GM21737 (cell line): ENCODE data around the gene CBFA2T3.
"Not testable (repeated sequence)": the region's sequence is repeated elsewhere in the genome, so short reads cannot be mapped to it uniquely, and the experiment has no call there.

Experiments
- ATAC-seq: cut with Tn5 transposase; IDR thresholded peaks from one replicate; pipeline ENCODE4 v1.9.1; 2021; ENCODE audit warnings: mild to moderate bottlenecking, moderate library complexity; ENCODE audit not compliant: unreplicated experiment

Gene CBFA2T3

DNA sequence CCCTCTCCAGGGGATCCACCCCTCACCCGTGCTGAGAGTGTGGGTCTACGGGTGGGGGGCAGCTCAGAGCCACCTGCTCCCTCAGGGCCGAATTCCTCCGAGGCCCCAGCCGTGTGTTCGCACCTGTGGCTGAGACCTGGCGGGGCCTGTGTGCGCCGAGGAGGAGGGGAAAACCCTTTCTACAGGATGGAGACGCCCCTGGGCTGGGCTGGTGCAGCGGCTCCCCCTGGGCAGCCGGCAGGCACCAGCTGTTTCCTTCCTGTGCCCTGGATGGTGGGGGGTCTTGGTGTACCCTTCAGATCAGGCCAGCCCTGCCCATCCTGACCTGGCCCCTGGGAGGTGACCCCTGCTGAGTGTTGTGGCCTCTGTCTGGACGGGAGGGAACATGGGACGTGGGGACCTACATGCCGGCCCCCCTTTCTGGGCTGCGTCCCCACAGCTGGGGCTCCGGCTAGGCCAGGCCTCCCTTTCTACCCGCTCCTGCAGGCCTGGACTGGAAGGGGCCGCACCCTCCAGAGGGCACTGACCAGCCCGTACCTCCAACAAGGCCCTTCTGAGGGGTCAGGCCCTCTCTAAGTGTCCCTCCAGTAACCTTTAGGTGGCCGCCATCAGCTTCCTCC lies 82.2 kb downstream of the CBFA2T3 start:
- ATAC-seq = no peak

DNA sequence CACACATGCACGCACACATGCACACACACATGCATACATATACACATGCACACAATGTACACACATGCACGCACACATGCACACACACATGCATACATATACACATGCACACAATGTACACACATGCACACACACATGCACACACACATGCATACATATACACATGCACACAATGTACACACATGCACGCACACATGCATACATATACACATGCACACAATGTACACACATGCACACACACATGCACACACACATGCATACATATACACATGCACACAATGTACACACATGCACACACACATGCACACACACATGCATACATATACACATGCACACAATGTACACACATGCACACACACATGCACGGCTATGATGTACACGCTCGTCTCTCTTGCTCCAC lies 82.7 kb downstream of the CBFA2T3 start:
- not testable (repeated sequence) for ATAC-seq

DNA sequence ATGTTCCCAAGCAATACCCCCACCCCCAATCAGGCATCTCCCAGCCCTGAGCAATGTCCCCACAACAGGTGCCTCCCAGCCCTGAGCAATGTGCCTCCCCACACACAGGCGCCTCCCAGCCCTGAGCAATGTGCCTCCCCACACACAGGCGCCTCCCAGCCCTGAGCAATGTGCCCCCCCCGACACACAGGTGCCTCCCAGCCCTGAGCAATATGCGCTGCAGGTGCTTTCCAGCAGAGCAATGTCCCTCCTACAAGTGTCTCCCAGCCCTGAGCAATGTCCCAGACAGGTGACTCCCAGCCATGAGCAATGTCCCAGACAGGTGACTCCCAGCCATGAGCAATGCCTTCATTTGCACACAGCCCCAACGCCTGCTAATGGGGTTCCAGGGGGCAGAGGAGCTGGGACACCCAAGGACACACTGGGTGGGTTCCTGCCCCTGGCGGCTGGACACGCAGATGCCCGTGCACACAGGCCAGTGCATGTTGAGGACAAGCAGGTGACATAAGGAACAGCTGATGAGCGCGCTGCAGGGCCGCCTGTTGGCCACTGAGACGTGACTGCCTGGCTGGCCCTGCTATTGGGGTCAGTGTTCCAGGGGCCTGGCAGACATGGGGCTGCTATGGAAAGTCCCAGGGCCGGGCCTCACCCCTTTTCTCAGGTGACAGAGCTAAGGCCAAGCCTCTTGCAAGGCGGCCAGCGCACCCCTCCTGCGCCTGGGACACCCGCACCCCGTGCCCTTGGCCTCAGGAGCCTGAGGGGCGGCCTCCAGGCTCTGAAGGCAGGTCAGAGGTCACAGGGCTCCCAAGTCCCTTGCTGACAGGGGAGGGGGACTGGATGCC lies 83.7 kb downstream of the CBFA2T3 start:
- no peak for ATAC-seq

DNA sequence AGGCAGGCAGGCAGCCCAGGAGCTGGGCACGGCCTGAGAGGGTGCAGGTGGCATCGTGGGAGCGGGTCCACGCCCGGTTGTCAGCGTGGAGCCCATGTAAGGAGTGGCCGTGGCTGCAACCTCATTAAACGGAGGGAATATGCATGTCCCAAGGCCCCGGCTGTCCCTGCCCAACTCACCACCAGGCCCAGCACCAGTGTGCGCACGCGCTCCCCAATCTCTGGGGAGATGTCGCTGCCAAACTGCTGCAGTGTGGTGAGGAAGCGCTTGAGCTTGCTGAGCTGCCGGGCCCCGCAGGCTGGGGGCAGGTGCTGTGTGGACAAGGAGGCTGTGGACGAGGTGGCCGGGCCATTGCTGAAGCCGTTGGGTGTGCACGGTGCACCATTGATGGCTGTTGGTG lies 84.9 kb downstream of the CBFA2T3 start:
- ATAC-seq = no peak

DNA sequence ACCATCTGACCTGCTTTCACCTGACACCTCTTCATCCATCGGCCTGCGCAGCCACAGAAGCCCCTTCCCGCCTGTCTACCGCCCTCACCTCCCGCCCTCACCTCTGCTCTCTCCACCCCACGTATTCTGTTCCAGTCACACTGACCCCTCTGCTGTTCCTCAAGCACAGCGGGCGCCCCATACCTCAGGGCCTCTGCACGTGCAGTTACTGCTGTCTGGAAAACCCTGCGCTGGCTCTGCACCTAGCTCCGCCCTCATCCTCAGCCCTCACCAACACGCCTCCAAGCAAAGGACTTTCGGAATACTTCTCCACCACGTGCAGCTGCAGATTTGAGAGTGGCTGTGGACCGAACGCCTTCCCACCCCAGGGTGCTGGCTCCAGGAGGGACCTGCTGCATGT lies 85.9 kb downstream of the CBFA2T3 start:
- ATAC-seq = no peak

DNA sequence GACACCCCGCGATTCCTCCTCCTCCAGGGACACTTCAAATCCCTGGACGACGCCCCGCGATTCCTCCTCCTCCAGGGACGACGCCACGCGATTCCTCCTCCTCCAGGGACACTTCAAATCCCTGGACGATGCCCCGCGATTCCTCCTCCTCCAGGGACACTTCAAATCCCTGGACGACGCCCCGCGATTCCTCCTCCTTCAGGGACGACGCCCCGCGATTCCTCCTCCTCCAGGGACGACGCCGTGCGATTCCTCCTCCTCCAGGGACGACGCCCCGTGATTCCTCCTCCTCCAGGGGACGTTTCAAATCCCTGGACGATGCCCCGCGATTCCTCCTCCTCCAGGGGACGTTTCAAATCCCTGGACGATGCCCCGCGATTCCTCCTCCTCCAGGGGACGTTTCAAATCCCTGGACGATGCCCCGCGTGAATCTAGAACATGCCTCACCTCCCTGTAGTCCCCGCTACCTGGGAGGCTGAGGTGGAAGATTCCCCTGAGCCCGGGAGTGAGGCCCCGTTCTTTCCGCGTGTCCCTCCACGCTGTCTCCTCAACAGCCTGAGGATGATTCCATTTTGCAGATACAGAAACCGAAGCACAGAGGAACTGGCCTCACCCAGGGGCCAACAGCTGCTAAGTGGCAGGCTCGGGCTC lies 87.2 kb downstream of the CBFA2T3 start:
- not testable (repeated sequence) for ATAC-seq

DNA sequence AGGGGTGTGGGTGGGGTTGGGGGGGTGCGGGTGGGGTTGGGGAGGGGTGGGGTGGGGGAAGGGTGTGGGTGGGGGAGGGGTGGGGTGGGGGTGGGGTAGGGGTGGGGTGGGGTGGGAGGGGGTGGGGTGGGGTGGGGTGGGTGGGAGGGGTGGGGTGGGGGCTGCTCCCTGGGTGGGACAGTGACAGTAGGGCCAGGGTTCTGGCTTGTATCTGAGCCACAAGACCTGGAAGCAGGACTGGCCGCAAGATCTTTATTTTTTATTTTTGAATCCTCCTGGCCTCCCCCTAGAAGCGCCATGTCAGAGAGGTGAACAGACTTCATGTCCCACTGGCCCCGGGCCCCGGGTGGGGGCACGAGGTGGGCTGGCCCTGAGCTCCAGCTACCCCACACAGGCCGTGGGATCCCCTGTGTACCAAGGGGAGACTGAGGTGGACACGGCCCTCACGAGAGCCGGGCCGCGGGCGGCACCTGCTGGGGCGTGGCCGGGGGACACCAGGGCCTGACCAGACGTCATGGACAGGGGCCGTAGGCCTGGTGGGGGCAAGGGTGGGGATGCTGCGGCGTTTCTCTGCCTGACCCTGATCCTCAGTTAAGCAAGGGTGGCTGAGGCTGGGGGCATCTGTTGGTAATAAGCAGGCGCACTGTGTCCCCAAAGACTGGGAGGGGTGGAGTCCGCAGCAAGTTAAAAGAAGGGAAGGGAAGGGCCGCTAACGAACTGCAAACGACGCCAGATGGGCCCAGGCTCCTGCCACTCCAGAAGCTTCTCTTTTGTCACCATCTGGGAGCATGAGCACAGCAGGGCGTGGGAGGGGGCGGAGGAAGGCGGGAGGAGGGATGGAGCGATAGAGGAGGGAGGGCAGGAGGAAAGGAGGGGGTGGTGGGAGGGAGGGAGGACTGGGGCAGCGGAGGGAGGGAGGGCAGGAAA lies 88.3 kb downstream of the CBFA2T3 start:
- ATAC-seq = no peak

DNA sequence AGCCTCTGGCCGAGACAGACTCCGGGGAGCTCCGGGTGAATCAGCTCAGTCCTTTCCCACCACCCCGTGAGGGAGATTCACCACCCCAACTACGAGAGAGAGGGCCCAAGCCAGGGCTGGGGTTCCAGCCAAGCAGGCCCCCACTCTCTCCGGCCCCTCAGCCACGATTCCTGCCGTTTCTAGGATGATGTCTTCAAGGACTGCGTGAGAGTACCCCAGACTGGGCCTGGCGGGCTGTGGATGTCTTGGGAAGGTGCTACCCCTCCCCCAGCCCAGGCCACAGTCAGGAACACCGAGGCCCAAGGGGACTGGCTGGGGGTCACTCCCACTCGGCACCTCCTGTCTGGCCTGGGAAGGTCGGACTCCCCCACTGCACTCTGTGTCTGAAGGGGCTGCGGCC lies 89.0 kb downstream of the CBFA2T3 start:
- no peak for ATAC-seq

DNA sequence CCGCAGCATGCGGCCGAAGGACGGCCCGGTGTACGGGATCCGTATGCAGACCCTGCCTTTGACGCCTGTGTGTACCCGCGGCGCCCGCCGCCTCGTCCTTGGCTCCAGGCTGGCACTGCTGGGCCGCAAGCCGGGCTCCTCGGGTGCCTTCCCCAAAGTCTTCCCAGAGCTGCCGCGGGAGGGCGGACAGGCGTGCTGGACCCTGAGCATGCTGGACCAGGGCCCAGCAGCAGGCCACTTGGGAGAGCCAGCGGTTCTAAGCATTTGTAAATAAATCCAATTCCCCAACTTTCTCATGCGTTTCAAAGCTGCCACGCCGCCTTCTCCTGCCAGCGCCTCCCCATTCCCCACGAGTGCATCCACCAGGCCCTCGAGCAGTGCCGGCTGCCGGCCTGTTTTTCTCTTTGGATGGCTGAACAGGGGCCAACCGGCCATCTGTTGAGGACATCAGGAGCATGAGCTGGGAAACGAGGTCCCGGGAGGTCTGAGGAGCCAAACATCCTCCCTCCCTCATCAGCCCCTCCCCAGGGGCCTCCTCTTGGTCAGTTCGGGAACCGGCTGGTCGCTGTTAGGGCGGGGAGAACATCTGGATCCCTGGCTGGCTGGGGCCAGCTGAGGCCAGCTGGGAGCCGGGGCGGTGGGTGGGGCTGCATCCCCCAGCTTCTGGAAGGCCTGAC lies 90.0 kb downstream of the CBFA2T3 start:
- no peak for ATAC-seq

DNA sequence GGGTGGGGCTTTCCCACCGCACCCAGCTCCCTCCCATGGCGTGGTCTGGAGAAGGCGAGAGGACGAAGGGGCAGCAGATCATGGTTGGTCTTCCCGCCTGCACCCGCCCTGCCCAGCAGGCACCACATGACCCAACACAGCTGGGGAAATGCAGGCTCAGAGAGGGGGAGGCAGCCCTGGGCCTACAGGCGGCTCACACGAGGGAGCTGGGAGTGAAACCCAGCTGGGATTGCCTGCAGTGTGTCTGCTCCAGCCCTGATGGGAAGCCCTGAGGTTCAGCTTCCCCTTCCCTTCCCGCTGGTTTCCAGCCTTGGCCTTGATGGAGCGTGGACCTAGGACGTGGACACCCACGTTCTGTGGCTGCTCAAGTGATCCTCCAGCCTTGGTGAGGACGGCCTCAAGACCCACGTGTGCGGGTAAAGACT lies 90.6 kb downstream of the CBFA2T3 start:
- no peak for ATAC-seq

DNA sequence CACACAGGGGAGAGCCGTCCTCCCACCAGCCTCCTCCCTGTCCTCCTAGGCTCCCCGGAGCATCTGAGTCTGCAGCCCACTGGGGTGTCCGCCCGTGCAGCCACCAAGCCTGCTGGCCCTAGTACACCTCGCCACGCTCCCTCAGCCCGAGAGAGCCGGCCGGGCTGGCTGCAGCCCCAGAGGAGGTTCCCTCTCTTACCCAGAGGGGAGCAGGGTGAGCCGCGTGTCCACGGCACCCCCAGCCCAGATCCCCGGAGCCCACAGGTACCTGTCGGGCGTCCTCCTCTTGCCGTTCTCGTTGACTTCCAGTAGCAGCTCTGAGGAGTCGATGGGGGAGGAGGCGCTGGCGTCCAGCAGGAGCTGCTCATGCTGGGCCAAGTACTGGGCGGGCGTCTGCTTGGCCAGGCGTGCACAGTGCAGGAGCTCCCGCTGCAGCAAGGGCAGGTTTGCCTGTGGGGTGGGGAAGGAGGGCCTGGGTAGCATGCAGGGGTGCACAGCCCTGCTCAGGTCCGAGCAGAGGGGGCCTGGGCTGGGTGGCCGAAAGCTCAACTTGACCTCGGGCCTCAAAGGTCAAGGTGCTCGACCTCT lies 91.2 kb downstream of the CBFA2T3 start:
- no peak for ATAC-seq

DNA sequence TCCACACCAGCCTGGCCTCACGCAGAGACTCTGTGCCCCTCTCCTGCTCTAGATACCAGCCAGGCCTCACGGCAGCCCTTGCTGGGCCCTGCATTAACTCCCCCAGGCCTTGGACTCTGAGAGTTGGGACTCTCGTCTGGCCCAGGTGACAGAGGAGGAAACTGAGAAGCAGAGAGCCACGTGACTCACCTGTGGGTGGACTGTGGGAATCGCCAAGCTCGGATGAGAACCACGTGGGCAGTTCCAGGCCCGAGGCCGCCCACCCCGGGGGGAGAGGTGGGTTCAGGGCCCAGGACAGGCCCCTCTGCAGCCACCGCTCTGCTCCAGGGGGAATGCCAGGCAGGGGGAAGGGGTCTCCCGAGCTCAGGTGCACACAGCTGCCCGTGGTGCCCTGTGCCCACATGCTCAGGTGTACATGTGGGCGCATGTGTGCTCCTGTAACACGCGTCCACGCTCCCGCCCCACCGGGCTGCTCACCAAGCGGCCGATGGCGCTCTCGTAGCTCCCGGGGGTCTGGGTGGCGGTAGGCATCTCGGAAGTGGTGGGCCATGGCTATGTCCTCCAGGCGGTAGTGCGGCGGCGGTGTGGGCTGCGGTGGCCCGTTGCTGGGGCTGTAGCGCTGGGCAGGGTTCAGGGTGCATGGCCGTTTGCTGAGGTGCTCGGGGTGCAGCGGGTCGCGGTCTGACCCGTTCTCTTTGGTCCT lies 92.3 kb downstream of the CBFA2T3 start:
- ATAC-seq = no peak

DNA sequence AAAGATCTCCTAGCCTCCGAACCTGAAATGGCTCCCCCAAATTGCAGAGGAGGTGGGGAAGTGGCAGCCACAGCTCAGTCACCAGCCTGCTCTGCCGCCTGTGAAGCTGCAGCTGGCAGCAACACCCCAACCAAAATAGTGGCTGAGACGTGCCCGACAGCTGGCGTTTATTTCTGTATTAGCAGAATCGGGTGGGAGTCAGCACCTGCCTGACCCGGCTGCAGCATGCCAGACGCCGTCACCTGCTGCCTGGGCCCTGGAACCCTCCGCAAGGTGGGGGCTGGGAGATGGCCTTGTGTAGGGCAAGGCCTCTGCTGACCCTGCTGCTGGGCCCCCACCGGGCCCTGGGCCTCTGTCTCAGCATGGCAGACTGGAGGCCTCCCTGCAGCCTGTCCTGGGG lies 93.1 kb downstream of the CBFA2T3 start:
- no peak for ATAC-seq

DNA sequence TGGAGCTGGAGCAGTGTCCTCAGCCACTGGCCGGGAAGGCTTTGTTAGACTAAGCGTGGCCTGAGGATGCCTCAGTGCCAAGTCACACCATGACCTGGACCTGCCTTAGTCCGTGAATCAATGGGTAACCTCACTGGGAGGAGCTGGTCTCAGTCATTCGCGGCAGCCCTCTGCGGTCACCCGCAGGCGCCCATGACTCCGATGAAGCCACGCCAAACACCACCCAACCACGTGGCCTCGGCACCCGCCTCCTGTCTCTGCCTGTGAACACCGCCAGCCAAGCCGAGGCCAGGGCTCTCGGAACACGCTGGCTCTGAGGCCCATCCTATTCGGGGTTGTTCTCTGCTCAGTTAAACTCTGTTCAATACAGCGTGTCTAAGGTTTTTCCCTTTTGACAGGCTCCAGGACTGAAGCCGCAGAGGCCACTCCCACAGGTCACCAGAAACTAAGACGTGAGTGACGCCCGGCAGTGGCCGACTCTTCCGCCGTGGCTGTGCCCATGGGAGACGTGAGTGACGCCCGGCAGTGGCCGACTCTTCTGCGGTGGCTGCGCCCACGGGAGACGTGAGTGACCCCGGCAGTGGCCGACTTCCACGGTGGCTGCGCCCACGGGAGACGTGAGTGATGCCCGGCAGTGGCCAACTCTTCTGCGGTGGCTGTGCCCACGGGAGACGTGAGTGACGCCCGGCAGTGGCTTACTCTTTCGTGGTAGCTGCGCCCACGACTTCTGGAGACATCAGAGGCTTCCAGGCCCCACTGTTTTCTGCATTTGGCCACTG lies 93.7 kb downstream of the CBFA2T3 start:
- no peak for ATAC-seq

DNA sequence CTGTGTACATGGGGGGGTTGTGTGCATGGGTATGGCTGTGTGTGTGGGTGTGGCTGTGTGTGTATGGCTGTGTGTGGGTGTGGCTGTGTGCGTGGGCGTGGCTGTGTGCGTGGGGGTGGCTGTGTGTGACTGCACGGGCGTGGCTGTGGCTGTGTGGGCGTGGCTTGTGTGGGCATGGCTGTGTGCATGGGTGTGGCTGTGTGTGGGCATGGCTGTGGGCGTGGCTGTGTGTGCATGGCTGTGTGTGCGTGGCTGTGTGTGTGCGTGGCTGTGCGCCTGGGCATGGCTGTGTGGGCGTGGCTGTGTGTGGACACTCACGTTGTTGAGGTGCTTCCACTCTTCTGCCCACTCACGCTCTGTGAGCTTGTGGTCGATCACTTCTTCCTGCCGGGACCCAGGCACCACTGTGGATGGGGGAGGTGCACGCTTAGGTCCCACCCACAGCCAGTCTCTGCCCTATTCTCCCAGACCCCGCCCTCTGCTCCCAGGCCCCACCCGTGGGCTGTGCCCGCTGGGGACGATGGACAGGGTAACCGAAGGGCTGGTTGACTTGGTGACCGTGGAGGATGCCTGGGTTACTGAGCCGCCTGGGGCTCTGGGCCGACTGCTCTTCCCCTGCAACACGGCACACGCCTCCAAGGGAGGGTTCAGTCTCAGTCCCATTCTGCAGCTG lies 94.5 kb downstream of the CBFA2T3 start:
- ATAC-seq = no peak

DNA sequence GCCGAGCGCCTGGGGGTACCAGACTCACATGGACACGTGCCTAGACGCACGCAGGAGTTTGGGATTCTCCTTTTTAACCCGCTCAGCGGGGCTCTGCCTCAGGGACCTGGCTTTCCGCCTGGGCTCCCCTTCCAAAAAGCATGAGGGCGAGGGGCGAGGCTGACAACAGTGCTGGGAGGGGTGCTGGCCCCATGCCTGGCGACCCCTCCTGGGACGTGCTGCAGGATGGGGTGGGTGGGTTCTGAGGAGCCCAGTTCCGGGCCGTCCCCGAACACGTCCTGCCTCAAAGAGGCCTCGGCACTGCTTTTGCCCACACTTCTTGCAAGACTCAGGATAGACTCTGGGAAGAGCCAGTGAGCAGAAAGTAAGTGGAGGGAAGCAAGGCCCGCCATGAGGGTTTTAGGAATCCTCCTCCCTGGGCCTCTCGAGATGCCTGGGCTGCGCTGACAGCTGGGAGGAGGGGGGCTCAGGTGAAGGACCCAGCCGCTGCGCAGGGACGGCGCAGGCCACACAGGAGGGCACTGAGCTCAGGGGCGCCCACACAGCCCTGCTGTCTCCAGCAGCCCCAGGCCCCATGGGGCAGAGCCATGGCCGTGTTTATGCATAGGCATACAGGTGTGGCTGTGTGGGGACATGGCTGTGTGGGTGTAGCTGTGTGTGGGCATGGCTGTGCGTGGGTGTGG lies 95.2 kb downstream of the CBFA2T3 start:
- ATAC-seq = no peak

DNA sequence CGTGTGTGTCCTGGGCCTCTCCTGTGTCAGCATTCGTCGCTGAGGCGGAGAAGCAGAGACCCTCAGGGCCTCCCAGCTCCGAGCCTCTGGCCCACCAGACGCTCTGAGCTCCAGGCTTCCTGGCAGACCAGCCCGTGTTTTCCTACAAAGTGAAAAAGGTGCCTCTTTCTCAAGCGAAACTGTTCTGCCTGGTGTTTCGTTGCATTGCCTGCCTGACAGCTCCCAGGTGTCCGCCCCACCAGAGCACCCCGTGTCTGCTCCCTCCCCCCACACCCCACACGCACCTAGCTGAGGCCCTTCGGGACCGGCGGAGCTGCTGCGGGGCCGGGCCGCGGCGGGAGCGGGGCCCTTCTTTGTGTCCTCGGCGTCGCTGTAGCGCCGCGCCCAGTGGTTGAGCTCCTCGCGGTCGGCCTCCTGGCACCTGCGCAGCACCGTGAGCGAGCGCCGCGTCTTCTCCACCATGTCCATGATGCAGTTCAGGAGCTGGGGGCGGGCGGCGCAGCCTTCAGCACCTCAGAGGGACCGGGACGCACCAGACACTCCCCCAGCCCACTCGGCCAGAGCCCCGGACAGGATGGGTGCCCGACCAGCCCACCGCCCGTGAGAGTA lies 95.9 kb downstream of the CBFA2T3 start:
- ATAC-seq = no peak
